HG03520 (cell line): ENCODE data around the gene GATD1.

ENCODE experiments used
- ATAC-seq: cut with Tn5 transposase; IDR thresholded peaks from one replicate; pipeline ENCODE4 v1.9.1; 2021; ENCODE audit warnings: mild to moderate bottlenecking, moderate library complexity; ENCODE audit not compliant: unreplicated experiment

Gene GATD1

DNA sequence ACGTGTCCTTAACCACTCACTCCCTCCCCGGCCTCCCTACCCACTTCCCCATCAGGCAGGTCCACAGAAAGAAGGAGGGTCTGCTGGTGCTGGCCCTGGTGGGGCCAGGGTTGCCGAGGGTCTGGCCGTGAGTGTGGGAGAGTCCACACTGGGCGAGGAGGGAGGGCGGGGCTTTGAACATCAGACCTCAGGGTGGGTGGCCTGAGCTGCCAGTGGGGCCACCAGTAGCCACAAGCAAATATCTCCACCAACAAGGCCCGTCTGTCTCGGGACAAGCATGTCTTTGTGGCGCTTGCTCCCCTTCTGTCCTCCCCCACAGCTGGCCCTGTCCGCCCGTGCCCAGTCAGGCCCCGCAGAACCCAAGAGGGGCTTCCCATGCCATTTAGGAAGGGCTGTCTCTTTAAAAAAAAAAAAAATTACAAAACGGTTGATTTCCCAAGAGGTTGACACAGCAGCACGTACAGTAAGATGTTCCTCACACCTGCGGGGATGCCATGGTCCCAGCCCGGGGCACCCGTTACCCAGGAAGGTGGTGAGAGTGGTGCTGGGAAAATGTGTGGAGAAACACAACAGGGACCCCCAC is 47.7 kb downstream of the GATD1 start:
- ATAC-seq = no peak

DNA sequence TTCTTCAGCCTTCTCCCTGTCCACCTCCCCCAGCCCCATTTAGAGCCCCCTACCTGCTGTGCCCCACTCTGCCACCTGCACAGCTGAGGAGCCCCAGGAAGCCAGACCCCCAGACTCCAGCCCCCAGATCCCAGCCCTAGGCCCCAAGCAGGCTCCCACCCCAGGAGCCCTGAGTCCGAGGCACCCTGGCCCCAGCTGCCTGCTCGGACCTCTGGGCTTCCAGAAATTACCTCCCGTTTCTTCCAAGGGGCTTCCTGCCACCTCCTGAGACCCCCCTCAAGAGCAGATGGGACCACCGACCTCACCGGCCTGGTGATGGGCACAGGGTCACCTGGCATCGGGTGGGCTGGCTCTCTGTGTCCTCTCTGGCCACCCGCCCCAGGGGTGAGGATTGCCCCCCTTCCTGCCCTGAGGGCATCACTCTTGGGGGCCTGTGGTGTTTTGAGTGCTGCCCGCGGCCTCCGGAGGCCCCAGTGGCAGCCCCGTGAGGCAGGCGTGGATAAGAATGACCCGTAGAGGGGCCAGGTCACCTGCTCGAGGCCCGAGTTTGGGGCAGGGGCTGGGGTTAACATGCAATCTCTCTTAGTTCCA is 48.3 kb downstream of the GATD1 start:
- ATAC-seq = no peak

DNA sequence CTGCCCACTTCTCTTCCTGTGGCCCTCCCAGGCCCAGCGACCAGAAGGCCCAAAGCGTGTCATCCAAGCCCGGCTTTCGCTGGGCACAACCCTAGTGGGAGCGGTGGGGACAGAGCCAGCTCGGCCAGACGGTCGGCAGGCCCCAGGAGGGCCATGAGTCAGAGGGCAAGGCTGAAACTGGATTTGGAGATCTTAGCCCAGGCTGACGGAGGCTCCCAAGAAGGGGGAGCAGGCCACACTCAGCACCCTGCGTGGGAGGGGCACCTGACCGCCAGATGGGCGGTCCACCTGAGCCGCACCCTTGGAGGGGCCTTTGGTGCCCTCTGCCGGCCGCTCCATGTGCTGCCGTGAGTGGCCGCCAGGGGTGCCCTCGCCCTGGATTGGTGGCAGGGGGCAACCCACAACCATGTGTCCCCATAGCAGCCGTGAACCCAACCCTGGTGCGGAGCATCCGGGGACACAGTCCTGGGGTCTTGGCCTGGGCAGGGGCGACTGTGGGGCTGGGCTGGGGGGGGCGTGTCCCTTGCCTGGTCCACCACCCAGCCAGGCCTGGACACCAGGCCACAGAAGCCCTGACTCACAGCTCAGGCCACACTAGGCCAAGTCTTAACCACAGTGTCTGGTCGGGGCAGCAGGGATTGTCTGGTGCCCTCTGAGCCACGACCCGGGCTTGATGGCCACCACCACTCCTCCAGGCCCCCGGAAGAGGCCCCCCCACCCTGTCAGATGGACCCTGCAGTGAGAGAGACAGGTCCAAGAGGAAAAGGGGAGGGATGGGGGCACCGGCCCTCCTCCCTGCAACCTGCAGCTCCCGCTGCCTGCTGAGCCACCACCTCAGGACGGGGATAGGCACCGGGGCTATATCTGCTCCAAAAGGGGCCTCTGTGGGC is 49.2 kb downstream of the GATD1 start:
- ATAC-seq = peak; percentile 54

- ATAC-seq = no peak
Observed at GRCh38 chr11:727281-727701, 50.0 kb downstream of the GATD1 start.

GRCh38 chr11:726278-727220 is 50.7 kb downstream of the GATD1 start:
- no peak for ATAC-seq

- ATAC-seq = no peak
Observed at GRCh38 chr11:725624-726202, 51.6 kb downstream of the GATD1 start.

- ATAC-seq = no peak
Observed at GRCh38 chr11:724778-725386, 52.4 kb downstream of the GATD1 start.

GRCh38 chr11:724049-724777 is 53.1 kb downstream of the GATD1 start:
- no peak for ATAC-seq

GRCh38 chr11:723120-723883 is 54.0 kb downstream of the GATD1 start:
- ATAC-seq = no peak

DNA sequence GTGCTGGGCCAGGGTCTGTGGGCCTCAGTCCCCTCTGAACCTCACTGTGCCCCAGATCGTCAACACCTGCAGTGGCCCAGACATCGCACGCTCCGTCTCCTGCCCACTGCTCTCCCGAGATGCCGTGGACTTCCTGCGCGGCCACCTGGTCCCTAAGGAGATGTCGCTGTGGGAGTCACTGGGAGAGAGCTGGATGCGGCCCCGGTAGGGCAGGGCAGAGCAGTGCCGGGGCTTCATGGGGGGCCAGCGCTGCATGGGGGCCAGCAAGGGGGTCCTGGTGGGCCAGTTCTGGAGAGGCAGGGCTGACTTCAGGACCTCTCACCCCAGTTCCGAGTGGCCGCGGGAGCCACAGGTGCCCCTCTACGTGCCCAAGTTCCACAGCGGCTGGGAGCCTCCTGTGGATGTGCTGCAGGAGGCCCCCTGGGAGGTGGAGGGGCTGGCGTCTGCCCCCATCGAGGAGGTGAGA is 54.9 kb downstream of the GATD1 start:
- ATAC-seq = no peak

- ATAC-seq = no peak
Observed at GRCh38 chr11:721741-722345, 55.4 kb downstream of the GATD1 start.

DNA sequence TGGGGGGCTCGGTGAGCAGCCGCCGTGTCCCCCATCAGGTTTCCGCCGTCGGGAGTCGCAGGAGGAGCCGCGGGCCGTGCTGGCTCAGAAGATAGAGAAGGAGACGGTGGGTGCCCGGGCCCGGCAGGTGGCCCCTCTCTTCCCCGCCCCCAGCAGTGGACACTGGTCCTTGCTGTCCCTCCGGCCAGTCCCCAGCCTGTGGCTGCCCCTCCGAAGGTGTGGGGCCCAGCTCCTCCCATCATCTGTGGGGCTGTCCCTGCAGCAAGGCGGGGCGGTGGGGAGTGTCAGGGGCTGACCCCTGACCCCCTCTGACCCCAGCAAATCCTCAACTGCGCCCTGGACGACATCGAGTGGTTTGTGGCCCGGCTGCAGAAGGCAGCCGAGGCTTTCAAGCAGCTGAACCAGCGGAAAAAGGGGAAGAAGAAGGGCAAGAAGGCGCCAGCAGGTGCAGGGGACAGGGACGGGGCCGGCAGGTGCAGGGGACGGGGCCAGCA is 56.0 kb downstream of the GATD1 start:
- ATAC-seq = no peak

DNA sequence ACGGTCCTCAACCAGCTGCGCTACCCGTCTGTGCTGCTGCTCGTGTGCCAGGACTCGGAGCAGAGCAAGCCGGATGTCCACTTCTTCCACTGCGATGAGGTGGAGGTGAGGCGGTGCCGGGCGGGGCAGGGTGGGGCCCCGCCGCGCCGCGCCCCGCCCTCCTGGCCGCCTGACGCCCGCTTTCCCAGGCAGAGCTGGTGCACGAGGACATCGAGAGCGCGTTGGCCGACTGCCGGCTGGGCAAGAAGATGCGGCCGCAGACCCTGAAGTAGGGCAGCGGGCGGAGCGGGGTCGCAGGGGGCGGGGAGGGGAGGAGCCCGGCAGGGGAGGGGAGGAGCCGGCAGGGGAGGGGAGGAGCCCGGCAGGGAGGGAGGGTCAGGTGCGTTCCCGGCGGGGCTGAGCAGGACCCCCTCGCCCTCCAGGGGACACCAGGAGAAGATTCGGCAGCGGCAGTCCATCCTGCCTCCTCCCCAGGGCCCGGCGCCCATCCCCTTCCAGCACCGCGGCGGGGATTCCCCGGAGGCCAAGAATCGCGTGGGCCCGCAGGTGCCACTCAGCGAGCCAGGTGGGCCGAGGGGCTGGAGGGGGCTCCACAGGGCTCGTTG is 56.5 kb downstream of the GATD1 start:
- ATAC-seq = no peak

- ATAC-seq = no peak
Observed at GRCh38 chr11:720017-720641, 57.2 kb downstream of the GATD1 start.

- no peak for ATAC-seq
Observed at GRCh38 chr11:719214-720016, 57.9 kb downstream of the GATD1 start.
